Globus pallidus (tissue), 1 donor: ENCODE measurements around the gene TPPP.
"Not testable (repeated sequence)": the region's sequence is repeated elsewhere in the genome, so short reads cannot be mapped to it uniquely, and the experiment has no call there.

Experiments used
- DNase-seq: peaks from one replicate; pipeline ENCODE4 v3.0.0-alpha.2; 2015; ENCODE audit warnings: low spot score

The TPPP gene

DNA sequence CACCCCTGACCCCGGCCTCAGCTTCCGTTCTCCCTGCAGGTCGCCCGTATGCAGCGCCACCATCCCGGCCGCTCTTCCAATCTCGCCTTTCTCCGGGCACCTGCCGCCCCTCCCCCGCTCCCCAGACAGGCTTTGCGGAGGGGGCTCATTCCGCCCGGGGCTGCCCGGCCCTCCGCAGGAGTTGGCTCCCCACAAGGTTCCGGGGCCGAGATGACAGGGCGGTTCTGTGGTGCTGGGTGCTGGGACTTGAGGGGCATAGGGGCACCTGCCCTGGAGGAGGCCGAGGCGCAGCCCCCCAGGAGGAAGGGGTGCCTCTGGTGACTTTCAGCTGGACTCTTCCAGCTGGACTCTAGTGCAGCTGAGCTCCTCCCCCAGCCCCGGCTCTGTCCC lies 885 bp upstream of the TPPP start:
- not testable (repeated sequence) for DNase-seq

DNA sequence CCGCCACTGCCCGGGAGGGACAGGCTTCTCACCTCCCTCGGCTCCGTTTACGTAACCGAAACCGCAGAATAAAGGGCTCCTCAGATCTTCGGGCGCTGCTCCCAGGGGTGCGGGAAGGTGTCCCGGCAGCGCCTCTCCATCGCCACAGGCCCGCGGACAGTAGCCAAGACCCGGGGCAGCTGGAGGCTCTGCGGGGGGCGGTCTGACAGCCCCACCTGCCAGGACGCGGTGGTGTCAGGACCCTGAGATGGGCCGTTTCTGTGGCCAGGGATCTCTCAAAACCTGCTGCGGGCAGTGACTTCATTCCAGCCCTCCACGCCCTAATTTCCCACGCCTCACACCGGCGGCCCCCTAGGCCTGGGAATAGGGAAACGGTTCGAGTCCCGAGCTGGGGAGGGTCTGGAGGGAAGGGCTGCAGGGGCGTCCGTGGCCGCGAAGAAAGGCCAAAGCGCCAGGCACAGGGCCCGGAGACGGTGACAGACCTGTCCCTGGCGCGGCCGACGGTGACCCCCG lies 567 bp downstream of the TPPP start:
- DNase-seq: not testable (repeated sequence)

DNA sequence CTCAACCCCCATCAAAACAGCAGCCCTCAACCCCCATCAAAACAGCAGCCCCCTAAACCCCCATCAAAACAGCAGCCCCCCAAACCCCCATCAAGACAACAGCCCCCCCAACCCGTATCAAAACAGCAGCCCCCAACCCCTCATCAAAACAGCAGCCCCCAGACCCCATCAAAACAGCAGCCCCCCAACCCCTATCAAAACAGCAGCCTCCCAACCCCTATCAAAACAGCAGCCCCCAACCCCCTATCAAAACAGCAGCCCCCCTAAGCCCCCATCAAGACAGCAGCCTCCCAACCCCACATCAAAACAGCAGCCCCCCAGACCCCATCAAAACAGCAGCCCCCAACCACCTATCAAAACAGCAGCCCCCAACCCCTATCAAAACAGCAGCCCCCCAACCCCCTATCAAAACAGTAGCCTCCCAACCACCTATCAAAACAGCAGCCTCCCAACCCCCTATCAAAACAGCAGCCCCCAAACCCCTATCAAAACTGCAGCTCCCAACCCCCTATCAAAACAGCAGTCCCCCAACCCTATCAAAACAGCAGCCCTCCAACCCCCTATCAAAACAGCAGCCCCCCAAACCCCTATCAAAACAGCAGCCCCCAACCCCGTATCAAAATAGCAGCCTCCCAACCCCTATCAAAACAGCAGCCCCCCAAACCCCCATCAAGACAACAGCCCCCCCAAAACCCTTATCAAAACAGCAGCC lies 1.2 kb downstream of the TPPP start:
- no peak for DNase-seq

DNA sequence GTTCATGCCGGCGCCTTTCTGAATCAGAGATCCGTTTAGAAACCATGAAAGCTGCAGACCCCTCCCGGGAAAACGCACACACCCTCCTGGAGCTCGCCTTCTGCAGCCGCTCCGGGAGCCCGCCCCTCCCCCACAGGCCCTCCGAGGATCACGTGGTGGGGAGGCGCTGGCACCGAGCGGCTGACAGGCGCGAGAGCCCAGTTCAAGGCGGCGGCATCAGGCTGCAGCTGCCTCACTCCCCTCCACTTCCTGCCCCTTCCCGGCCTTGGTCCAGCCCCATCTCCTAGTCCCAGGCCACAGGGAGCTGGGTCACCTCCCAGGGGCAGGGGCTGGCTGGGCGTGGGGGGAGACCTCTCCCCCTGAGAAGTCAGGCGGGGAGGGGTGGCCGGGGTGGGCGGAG lies 2.1 kb downstream of the TPPP start:
- DNase-seq: not testable (repeated sequence)

DNA sequence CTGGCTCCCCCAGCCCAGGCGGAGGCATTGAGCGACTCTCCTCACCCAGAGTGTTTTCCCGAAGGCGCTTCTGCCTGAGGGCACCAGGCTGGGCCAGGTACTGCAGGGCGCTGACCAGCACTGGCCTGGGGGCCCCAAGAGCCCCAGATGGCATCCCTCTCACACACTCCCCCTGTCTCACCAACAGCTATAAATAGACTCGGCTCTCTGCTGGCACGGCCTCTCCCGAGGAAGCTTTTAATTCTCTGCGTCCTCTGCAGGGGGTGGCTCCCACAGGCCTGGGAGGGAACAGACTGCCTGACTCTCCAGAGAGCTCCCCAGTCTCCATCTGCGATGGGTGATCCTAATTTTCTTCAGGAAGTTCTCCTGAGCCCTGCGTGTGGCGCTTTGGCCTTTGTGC lies 2.9 kb downstream of the TPPP start:
- not testable (repeated sequence) for DNase-seq

DNA sequence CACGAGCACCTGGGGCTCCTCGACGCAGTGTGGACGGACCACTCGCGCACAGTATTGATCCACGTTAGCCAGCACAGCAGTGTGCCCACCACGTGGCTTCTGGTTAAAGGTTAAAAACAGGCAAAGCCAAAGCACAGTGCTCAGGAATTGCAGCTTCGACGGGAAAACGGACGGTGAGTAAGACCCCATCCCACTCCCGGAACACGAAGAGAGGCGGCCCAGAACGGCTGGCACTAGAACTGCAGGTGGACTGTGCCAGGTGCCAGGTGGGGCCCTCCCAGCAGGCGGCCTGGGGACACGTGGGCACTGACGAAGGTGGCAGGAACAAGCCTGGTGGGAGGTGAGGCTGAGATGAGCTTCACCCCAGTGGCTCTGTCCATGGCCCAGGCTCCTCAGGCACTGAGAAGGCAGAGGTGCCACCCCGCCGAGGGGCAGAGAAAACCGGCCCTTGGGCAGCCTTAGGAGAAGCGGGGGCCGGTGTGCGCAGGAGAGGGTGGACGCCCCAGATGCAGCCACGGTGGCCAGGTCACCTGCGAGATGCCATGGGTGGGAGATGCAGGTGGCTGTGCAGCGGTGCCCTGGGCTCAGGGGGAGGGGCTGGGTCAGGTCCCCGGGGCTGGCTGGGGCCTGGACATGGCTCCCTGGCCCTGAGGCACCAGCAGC lies 4.7 kb downstream of the TPPP start:
- not testable (repeated sequence) for DNase-seq

DNA sequence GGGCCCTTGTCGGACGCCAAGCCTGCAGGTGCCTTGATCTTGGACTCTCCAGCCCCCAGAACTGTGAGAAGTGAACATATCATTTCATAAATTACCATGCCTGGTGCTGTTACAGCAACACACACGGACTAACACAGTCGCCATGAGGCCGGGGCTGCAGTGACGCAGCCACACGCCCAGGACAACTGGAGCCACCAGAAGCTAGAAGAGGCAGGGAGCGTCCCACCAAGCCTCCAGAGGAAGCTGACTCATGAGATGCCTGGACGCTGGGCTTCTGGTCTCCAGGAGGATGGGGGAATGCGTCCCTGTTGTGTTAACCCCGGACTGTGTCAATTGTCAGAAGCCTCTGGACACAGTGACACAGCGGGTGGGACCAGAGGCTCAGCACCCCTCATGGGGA lies 6.2 kb downstream of the TPPP start:
- not testable (repeated sequence) for DNase-seq

DNA sequence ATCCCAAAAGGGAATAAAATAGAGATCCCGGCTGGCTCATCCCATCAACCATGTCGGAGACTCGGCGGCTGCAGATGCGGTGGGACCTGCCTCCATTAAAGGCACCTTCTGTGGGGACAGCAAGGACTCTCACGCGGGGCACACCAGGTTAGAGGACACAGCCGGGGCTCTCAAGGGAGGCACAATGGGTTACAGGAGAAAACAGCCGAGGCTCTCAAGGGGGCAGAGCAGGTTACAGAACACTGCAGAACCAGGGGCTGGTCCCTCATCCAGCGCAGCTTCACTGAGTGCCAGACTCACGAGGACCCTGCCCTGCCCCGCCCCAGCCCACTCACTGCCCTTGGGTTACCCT lies 7.0 kb downstream of the TPPP start:
- not testable (repeated sequence) for DNase-seq

DNA sequence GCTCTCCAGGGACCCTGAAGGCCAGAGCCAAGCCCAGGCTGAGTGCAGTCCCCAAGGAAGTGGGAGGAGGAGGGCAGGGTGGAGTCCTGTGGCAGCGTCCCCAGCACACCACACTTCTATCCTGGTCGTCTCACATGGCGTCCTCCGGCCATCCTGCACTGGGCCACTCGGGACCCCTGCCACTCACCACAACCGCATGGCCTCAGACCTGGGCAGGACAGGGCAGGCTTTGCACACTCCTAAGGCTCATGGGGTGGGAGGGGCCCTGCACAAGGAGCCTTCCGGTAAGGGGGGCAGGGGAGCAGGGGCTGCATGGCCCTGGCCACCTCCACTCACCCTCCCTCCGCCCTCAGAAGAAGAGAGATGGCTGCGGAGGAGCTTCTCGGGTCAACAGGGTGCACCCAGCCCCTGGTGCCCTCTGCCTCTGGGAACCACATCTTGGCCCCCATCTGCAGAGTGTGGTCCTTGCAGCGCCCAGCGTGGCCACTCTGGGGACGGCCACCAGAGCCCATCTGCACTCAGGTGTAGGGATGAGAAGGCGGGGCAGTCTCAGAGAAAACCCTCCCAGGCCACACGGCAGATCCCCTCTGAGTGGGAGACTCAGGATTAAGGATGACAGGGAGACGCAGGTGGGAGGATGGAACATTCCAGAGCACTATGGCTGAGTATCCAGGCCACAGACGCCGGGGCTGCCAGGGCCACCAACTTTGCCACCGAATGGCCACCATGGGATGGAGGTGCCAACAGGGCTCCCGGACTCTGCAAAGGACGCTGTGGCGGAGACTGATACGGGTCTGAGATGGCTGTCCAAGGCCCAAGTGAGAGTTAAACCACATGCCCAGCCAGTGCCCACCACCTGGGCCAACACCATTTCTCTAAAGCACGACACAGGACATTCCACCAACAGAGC lies 7.6 kb downstream of the TPPP start:
- DNase-seq: no peak

DNA sequence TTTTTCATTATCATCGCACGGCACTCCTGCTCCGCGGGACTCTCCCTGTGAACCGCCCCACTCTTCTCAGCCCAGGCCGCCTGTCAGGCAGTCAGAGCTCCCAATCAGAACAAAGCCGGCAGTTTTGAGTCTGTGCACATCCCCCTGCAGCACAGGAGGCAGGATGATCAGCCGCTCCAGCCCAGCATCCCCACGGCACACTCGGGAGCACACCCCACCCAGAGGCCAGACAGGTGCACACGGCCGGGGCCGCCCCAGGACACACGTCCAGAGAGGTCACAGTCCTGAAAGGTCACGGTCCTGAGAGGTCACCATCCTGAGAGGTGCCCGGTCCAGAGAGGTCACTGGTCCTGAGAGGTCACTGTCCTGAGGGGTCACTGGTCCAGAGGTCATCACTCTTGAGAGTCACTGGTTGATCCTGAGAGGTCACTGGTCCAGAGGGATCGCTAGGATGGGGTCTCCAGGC lies 8.4 kb downstream of the TPPP start:
- no peak for DNase-seq

DNA sequence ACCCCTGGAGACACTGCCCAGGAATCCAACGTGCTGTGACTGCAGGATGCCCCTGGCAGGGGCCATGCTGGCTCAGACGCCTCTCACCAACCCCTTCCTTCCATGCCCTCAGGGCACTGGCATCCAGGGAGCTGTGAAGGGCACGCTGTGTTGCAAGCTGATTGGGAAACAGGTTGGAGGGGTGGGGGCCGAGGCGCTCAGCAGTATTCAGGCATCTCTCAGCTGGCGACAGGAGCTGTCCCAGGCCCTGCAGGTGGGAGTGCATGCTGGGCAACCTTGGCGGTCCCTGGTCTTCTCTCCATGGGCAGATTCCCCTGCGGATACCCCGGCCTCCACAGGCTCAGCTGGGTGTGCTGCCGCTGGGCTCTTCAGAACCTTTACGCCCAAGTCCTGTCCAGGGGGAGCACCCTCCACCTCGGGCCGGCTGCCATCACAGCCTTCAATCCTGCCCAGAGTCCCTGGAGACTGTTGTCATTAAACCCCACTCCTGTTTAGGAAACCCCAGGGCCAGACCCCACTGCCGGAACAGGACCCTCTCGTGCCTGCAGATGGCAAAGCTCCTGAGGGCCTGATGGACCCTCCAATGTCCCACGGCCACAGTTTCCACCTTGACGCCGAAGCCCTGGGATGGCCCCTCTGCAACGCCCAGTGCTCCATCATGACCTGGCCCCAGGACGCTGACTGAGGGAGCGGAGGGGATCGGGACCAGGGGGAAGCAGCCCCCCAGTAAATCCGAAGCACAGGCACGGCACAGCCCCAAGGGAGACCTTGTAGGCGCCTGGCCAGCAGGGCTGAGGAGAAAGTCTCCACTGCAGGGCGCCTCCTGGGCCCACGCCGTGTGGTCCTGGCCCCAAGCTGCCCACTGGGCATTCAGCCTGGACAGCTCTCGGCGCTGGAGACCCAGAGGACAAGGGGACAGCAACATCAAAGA lies 9.3 kb downstream of the TPPP start:
- DNase-seq: no peak

DNA sequence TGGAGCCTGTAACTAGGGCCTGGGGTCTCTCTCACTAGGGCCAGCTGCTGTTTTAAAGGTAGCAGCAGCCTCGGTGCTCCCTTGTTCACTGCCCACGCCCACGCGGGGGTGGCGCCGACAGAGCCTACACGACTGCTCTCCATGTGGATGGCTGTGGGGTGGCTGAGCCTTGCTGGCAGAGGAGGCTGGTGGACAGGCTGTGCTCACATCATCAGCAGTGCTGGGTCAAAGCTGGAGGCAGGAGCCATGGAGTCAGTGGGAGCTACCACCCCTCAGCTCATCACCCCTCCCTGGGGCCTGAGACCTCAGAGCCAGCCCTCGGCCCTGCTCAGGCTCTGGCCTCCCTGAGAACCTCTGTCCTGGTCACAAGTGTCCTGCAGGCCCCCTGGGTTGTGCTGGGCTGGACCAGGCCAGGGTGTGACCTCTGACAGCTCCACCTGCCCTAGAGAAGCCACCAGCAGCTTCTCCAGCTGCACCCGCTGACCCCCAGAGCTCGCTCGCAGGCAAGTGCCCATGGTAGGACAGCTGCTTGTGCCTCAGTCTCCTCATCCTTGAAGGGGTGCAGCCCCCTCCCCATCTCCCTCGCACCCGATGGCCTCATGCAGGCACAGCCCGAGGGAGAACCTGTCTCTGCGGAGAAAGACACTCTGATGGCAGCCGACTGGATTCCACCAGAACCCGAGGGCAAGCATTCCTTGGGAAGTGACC lies 10.3 kb downstream of the TPPP start:
- not testable (repeated sequence) for DNase-seq

DNA sequence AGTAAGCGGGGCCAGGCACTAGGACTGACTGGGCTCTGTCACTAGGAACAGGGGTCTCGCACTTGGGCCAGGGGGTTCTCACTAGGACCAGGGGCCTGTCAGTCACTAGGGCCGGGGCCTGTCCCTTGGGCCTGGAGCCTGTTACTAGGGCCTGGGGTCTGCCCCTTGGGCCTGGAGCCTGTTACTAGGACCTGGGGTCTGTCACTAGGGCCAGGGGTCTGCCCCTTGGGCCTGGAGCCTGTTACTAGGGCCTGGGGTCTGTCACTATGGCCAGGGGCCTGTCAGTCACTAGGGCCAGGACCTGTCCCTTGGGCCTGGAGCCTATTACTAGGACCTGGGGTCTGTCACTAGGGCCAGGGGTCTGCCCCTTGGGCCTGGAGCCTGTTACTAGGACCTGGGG lies 10.9 kb downstream of the TPPP start:
- not testable (repeated sequence) for DNase-seq

DNA sequence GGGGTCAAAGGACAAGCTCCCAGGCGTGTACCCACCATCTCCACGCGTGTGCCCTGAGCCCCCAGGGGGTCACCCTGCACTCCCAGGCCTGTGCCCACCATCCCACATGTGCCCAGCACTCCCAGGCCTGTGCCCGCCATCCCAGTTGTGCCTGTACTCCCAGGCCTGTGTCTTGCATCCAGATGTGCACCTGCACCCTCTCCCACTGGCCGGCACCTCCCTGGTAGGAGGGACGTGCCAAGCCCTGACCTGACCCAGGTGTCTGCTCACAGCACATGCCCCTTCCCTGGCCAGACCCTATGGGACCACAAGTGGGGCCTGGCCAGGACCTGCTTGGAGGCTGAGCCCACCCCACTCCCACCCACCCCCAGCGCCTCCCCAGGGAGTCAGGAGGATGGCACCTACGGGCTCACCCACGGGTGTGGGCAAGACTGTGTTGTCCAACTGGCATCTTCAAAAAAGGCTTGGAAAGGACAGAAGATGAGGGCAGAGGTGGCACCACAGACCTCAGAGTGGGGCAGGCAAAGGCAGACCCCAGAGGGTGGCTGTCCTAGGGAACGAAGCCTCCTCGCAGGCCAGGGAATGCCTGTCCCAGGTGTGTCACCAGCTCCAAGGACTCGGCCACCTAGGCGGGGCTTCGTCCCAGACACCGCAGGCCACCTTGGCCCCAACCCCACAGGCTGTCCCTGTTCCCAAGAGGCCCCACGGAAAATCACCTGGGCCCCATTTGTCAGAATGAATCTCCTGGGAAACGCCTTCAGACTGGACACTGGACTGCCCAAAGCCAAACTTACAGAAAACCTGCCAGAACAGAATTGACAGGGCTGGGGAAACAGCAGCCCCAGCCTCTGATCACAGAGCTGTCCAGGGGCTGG lies 11.6 kb downstream of the TPPP start:
- not testable (repeated sequence) for DNase-seq

DNA sequence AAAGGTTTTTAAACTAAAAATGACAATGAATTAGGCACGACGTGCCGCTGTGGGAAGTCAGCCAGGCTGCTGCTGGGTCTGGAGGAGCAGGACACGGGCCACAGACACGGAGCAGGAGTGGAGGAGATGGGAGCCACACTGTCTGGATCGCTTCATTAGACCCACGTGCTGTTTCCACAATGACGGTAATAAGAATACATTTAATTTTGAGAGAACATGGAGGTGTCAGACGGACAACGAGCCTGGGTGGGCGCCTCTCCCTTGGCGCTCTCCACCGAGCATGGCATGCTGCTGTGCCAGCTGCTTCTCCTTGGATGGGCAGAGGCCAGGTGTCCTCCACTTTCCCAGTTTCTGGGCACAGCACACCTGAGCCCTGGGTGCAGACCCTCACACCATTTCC lies 12.3 kb downstream of the TPPP start:
- DNase-seq: not testable (repeated sequence)

DNA sequence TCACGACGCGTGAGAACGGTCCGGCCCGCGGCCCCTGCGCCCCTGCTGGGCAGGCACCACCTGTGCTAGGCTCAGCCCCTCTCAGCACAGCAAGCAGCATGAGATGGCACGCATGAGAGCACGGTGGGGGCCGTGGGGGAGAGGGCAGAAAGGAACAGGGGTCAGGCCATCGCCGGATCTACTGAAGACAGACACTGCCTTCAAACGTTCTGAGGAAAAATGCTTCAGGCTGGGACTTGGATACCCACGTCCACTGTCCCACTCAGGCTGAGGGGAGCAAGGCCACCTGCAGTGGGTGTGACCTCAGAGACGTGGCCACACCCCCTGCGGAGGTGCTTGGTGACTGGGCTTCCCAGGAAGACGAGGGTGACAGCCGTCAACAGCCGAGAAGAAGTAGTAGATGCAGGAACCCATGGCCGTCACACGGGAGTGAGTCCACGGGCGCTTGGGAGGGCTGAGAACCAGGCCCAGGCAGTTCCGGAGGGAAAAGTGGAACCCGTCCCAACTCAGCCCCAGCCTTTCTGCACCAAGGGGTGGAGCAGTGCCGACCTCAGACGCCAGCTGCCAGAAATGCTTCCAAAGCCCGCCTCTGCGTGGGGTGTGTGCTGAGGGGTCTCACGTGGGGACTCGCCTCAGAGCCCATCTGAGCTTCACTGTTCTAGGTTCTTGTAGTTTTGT lies 12.9 kb downstream of the TPPP start:
- DNase-seq: not testable (repeated sequence)

DNA sequence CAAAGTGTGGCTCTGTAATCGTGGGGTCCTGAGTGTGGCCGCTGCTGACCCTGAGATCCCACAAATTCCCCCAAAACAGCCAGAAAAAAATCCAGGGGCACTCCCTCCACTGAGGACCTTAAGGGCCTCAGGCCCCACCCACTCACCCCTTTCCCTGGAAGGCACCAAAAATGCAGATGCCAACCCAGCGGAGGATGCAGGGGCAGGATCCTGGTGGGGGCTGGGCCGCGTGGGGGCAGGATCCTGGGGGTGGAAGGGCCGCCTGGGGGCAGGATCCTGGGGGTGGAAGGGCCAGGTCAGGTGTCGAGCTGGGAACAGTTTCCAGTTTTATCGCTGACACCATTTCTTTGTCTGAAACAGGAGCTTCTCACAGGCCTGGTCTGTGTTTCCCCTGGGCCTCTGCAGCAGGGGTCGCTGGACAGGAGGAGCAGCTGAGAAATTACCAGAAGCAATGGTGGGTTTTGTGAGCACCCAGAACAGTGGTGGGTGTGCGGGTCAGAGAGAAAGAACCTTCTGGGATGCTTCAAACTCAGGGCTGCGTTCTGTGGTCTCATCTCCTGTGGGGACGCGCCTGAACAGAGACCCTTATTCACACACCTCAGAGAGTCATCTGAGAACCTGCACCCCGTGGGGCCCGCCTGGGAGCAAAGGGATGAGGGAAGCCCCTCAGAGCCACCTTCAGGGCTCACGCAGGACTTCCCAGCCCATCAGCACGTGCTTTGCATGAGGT lies 13.8 kb downstream of the TPPP start:
- not testable (repeated sequence) for DNase-seq

DNA sequence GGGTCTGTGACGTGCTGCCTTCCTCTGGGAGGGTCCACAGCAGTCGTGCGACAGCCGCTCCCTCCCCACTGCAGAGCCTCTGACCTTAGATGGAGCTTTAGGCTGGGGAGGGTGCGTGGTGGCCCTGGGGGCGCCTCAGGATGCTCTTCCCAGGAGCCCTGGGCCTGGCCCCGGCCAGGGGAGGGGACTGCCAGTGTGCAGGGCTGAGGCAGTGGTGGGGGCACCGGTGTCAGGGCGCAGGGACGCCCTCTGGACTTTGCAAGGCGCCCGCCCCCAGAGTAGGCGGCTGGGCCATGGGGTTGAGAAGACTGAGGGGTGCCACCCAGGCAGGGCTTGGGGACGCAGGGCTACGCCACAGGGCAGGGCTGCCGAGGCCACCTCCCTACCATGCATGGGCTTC lies 14.6 kb downstream of the TPPP start:
- not testable (repeated sequence) for DNase-seq
